T-helper 1 cell (primary cell): ENCODE data around the gene DEF6.
"Not testable (repeated sequence)": the region's sequence is repeated elsewhere in the genome, so short reads cannot be mapped to it uniquely, and the experiment has no call there.

Experiments used
- DNase-seq, 5 donors: peaks; one replicate each; pipeline ENCODE4 v3.0.0-alpha.2; 2012 to 2020

DEF6 gene

GRCh38 chr6:35280903-35281302 lies 16.7 kb upstream of the DEF6 start:
- no peak for DNase-seq

- DNase-seq: no peak
These were observed 15.1 kb upstream of the DEF6 start for GRCh38 chr6:35282472-35282871.

GRCh38 chr6:35283361-35283760 lies 14.3 kb upstream of the DEF6 start:
- no peak for DNase-seq

GRCh38 chr6:35287671-35288396 lies 9.8 kb upstream of the DEF6 start:
- no peak for DNase-seq

GRCh38 chr6:35288834-35289233 lies 8.8 kb upstream of the DEF6 start:
- DNase-seq: no peak

- no peak for DNase-seq
These were observed 6.1 kb upstream of the DEF6 start for GRCh38 chr6:35291491-35291890.

GRCh38 chr6:35292494-35292893 lies 5.1 kb upstream of the DEF6 start:
- DNase-seq: no peak

GRCh38 chr6:35293681-35294080 lies 3.9 kb upstream of the DEF6 start:
- no peak for DNase-seq

GRCh38 chr6:35294308-35294945 lies 3.2 kb upstream of the DEF6 start:
- DNase-seq: peak in 3 of 5 donors; percentile 40 to 66 (median 47)

- no peak for DNase-seq
These were observed 2.6 kb upstream of the DEF6 start for GRCh38 chr6:35295036-35295435.

- no peak for DNase-seq
These were observed 1.9 kb upstream of the DEF6 start for GRCh38 chr6:35295521-35296315.

GRCh38 chr6:35296931-35297600 lies 552 bp upstream of the DEF6 start:
- no peak for DNase-seq

GRCh38 chr6:35298625-35299140 lies 1.1 kb downstream of the DEF6 start:
- DNase-seq: peak in 1 of 5 donors; percentile 35

GRCh38 chr6:35299674-35300073 lies 2.1 kb downstream of the DEF6 start:
- DNase-seq: peak in 1 of 5 donors; percentile 34

GRCh38 chr6:35300848-35301247 lies 3.2 kb downstream of the DEF6 start:
- DNase-seq: peak in 3 of 5 donors; percentile 34 to 79 (median 36)

GRCh38 chr6:35302604-35303241 lies 5.1 kb downstream of the DEF6 start:
- peak; percentile 69 to 91 (median 82) for DNase-seq

GRCh38 chr6:35304299-35304698 lies 6.7 kb downstream of the DEF6 start:
- no peak for DNase-seq

GRCh38 chr6:35305117-35305516 lies 7.5 kb downstream of the DEF6 start:
- DNase-seq: peak in 1 of 5 donors; percentile 43

GRCh38 chr6:35307138-35307537 lies 9.5 kb downstream of the DEF6 start:
- not testable (repeated sequence) for DNase-seq

GRCh38 chr6:35308543-35308942 lies 10.9 kb downstream of the DEF6 start:
- not testable (repeated sequence) for DNase-seq

GRCh38 chr6:35309611-35310264 lies 12.1 kb downstream of the DEF6 start:
- DNase-seq: no peak
